Suppressor macrophage (primary cell): ENCODE data around the gene CYP2A13.
A peak's percentile ranks its signal among the peaks of the same experiment; 100 is the strongest.
"Not testable (repeated sequence)": the region's sequence is repeated elsewhere in the genome, so short reads cannot be mapped to it uniquely, and the experiment has no call there.

Source experiments
- DNase-seq, 4 experiments: peaks; one replicate each; pipeline ENCODE4 v3.0.0-alpha.2; 2020 to 2022

The CYP2A13 gene

DNA sequence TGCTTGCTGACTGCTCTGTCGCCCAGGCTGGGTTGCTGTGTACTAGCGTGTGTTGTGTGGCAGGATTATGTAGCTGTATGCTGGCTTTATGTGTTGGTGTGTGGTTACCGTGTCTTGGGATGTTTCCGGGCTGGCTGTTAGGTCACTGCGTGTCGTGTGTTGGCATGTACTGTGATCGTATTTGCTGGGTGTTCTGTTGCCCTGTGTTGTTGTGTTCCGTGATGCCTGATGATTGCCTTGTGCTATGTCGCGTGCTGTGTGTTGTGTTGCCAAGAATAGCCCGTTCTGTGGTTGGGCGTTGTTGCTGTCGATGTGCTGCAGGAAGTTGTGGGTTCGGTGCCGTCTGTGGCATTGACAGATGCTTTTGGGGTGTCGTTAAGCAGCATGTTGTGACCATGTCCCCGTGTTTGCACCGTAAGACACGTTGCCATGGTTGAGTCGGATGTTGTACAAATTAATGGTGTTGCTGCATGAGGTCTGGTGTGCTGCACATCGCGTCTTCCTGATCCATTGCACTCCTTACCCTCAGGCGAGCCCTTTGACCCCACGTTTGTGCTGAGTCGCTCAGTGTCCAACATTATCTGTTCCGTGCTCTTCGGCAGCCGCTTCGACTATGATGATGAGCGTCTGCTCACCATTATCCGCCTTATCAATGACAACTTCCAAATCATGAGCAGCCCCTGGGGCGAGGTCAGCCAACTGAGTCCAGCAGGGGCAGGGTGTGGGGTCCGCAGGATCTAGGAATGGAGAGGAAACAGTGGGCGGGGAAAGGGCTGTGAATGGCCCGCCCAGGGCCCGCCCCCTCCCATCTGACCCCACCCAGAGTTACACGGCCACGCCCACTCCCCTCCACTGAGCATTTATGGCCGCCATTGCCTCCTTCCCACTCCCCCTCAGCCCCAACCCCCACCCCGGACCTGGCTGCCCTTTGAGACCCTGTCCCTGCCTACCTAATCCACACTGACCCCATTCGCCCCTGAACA lies 33.0 kb downstream of the CYP2A13 start:
- peak; percentile 31 to 62 (median 44) for DNase-seq

DNA sequence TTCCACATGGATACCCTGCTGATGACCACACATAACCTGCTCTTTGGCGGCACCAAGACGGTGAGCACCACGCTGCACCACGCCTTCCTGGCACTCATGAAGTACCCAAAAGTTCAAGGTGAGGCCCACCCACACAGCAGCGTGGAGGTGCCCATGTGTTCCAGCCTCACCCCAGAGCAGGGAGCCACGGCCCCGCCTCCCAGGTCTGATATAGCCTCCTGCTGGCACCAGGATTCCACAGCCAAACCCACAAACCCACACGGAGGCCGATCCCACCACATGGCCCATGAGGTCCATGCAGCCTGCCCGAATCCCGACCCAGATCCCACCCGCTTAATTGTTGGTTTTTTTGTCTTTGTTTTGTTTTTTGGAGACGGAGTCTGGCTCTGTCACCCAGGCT lies 34.6 kb downstream of the CYP2A13 start:
- not testable (repeated sequence) for DNase-seq

DNA sequence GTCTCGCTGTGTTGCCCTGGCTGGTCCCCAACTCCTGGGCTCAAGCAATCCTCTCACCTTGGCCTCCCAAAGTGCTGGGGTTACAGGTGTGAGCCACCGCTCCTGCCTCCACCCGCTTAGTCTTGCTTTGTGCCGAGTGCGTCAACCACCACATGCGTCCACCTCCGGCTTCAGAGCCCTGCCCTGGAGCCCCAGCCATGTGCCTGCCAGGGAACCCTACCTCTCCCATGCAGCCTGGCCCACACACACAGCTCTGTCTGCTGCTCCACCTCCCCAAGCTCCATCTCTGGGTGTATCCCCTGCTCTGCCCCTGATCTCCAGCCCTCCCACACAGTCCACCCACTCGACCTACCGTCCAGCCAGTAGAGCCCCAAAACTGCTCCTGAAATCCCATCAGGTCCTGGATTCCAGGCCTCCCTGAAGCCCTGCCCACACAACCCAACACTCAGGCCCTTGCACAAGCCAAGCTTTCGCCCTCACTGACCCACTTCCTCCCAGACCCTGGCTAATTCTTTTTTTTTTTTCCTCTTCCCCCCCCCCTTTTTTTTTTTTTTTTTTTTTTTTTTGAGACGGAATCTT lies 35.6 kb downstream of the CYP2A13 start:
- DNase-seq, result peak in 3 of 4 experiments; percentile 40 to 61 (median 51)

DNA sequence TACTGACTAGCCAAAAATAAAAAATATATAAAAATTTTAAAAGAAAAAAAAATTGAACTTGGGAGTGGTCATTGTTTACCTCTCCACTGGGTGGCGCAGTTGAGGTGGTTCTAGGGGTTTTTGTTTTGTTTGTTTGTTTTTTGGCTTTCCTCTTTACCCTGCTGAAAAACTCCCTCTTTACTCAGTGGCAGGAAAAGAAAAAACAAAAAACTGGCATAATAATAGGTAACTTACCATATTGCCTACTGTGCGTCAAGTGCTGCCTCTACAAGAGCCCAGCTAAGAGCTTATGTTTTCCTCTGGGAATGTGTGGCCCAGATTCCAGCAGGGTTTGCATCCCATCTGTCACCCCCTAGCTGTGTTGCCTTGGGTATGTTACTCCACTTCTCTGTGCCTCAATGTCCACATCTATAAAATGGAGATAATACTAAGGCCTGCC lies 38.5 kb downstream of the CYP2A13 start:
- peak; percentile 15 to 55 (median 50) for DNase-seq

DNA sequence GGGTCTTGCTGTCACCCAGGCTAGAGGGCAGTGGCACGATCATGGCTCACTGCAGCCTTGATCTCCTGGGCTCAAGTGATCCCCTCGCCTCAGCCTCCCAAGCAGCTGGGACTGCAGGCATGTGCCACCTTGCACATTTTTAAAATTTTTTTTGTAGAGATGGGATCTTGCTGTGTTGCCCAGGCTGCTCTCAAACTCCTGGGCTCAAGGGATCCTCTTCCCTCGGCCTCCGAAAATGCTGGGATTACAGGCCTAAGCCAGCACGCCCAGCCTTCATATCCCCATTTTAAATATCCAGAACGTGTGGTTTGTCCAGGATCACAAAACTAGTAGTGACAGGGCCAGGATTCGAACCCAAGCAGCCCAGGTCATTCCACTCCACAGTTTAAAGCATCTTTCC lies 39.1 kb downstream of the CYP2A13 start:
- DNase-seq, result not testable (repeated sequence)

DNA sequence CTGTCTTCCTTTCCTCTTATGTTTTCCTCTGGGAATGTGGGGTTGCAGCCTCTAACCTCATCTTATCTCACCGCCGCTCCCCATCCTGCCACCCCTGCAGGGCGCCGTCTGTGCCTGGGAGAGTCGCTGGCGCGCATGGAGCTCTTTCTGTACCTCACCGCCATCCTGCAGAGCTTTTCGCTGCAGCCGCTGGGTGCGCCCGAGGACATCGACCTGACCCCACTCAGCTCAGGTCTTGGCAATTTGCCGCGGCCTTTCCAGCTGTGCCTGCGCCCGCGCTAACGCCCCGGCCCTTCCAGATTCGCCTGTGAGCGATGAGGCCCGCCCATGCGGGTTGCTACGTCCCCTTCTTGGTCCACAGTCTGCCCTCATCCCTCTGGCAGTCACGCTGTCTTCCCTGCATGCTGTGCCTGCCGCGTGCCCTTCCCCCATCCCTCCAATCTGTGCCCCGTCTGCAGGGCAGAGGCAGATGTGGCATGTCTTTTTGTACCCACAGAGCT lies 39.6 kb downstream of the CYP2A13 start:
- DNase-seq, result peak; percentile 64 to 83 (median 75)

DNA sequence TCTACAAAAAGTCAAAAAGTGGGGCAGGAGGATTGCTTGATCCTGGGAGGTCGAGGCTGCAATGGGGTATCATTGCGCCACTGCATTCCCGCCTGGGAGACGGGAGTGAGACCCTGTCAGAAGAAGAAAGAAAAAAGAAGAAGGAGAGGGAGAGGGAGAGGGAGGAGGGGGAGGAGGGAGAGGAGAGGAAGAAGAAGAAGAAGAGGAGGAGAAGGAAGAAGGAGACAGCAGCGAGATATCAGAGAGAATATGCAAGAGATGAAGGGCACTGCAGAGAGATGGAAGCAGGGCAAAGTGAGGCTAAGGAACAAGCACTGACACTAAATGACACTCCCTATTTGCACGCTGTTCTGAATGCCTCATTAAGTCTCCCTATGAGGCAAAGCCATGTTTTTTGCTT lies 40.4 kb downstream of the CYP2A13 start:
- no peak for DNase-seq

DNA sequence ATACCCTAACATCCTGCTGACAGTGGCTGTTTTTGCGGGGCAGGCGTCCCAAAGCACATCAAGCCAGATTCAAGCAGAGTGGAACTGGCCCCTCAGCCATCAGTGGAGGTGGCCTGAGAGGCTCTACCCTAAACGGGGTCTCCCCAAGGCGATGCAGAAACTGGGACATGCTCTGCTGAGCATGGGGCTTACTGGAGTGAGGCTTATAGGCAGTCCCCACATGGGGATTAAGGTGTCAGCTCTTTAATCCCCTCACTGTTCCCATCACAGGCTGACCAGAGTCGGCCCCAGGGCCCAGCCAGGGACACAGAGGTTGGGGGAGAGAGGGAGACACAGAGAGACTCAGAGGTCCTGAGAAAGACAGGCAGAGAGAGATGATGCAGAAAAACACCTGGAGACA lies 42.9 kb downstream of the CYP2A13 start:
- DNase-seq, result no peak

DNA sequence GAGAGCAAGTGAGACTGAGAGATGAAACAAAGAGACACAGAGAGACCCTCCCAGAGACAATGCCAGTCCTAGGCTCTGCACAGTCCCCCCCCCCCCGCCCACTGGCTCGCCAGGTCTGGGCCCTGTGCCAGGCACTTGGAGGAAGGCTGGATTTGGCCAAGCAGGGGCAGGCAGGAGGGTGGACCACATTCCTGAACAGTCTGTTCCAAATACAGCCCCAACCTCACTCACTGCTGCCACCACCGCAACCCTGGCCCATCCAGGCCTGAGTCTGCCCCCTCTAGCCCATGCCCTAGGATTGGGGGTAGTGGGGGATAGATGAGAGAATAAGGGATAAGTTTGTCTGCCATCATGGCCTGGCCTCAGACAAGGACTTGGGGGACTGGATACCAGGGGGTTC lies 45.0 kb downstream of the CYP2A13 start:
- DNase-seq, result no peak

DNA sequence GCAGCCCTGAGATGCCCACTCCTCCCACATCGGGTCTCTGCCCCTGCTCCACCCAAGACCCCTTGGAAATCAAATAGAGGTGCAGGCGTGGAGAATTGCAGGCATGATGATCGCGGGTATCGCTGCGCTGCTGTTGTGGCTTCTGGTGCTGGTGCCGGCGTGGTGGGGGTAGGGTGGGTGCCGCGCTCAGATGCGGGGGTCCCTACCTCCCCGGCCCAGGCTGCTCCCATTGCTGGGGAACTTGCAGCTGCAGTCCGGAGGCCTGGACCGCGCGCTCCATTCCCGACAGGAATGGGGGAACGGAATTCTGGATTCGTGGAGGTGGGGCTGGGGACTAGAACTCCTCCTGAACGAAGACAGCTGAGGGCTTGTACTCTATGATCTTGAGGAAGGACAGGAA lies 46.4 kb downstream of the CYP2A13 start:
- no peak for DNase-seq

DNA sequence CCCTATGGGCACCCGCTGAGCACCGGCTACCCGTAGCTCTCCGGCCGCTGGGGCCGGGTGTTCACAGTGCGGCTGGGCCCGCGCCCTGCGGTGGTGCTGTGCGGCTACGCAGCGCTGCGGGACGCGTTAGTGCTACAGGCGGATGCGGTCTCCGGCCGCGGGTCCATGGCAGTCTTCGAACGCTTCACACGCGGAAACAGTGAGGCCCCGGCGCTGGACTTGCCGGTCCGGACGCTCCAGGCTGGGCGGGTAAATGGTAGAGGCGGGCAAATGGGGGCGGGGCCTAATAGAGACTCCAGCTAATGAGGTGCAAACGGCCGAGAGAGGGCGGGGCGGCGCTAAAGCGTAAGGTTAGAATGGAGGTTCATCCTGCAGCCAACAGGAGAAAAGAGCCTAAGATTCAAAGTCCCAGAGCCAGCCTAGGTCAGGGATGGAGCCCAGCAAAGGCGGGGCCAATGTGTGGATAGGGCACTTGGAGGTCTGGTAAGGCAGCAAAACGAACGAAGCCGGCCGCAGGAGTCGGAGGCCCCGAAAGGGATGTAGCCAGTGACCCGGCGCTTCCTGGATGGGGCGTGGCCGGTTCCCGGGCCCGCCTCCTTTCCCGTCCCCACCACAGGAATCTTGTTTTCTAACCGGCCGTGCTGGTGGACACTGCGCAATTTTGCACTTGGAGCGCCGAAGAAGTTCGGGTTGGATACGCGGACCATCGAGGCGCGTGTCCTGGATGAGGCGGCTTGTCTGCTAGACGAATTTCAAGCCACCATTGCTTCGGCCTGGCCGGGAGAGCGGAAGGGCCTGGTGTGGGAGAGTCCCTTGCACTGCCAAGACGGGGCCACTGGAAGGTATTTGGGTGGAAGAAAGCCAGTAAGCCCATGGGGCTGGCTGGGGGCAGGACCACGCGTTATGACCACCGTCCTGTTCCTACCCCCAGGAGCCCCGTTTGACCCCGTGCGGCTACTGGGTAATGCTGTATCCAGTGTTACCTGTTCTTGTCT lies 47.4 kb downstream of the CYP2A13 start:
- DNase-seq, result peak; percentile 64 to 78 (median 74)

DNA sequence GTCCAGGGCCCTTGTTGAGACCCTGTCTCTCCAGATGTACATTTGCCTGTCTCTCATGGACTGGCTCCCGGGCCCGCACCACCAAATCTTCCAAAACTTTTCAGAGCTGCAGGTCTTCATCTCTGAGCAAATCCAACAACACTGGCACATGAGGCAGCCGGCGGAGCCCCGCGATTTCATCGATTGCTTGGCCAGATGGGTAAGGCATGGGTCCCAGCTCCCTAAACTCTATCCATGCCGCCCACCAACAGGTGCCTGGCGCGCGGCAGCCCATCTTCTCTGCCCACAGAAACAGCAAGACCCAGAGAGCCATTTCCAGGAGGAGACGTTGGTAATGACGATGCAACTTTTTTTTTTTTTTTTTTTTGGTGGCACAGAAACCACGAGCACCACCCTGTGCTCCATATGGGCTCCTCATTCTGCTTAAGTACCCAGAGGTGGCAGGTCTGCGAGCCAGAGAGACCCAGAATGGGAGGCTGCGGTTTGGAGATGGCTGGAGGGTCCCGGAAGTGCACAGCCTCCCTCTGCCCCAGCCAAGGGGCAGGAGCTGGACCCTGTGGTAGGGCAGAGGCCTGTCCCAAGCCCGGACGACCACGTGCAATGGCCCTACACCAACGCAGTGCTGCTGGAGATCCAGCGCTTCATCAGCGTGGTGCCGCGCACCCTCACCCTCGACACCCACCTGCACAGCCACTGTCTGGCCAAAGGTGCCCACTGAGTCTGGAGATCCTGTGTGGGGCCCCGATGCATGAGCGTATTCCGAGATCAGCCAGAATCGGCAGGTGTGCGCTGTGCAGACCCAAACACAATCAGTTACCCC lies 48.6 kb downstream of the CYP2A13 start:
- no peak for DNase-seq

DNA sequence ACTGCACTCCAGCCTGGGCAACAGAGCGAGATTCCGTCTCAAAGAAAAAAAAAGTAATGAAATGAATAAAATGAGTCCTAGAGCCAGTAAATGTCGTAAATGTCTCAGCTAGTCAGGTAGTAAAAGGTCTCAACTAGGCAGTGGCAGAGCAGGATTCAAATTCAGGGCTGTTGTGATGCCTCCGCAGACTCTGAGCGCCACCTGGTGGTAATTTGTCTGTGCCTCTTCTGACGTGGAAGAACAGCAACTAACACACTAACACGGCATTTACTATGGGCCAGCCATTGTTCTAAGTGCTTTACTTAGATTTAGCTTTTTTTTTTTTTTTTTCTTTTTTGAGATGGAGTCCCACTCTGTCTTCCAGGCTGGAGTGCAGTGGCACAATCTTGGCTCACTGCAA lies 56.2 kb downstream of the CYP2A13 start:
- DNase-seq, result peak; percentile 89 to 94 (median 94)
